Neuronal stem cell (in vitro differentiated cells): ENCODE data around the gene SYPL2.
A peak's percentile ranks its signal among the peaks of the same experiment; 100 is the strongest.

ENCODE experiments used
- DNase-seq: peaks from one replicate; pipeline ENCODE4 v3.0.0-alpha.2; 2013; ENCODE audit warnings: low spot score
- H2AFZ ChIP-seq: one replicate; pipeline ENCODE4 v1.6.1; 2013; ENCODE audit warnings: mild to moderate bottlenecking, low read length, inconsistent platforms
- H2AK5ac ChIP-seq: 2 replicates; pipeline ENCODE4 v1.6.1; 2013; ENCODE audit warnings: low read depth, mild to moderate bottlenecking, inconsistent platforms, low read length, moderate library complexity, mixed read lengths
- H2BK120ac ChIP-seq: 2 replicates; pipeline ENCODE4 v1.6.1; 2013; ENCODE audit warnings: low read depth, mild to moderate bottlenecking, inconsistent platforms, low read length, moderate library complexity, mixed read lengths
- H2BK12ac ChIP-seq: one replicate; pipeline ENCODE4 v1.6.1; 2013; ENCODE audit warnings: low read length, inconsistent platforms
- H2BK15ac ChIP-seq: 2 replicates; pipeline ENCODE4 v1.6.1; 2013; ENCODE audit warnings: mild to moderate bottlenecking, low read length, inconsistent platforms, mixed read lengths
- H2BK5ac ChIP-seq: one replicate; pipeline ENCODE4 v1.6.1; 2013; ENCODE audit warnings: inconsistent platforms, mild to moderate bottlenecking, low read length, moderate library complexity
- H3K14ac ChIP-seq: one replicate; pipeline ENCODE4 v1.6.1; 2013; ENCODE audit warnings: low read length, inconsistent platforms
- H3K18ac ChIP-seq: 2 replicates; pipeline ENCODE4 v1.6.1; 2013; ENCODE audit warnings: low read length, inconsistent platforms
- H3K23ac ChIP-seq: 2 replicates; pipeline ENCODE4 v1.6.1; 2013; ENCODE audit warnings: low read depth, mild to moderate bottlenecking, mixed read lengths, low read length, inconsistent platforms; ENCODE audit not compliant: poor library complexity
- H3K27ac ChIP-seq: replicated peaks from 3 replicates; pipeline ENCODE4 v1.5.1; 2013; ENCODE audit warnings: low read length, inconsistent platforms
- H3K27me3 ChIP-seq, 3 experiments: 2 replicates each; pipeline ENCODE4 v1.6.1; 2013; ENCODE audit warnings: low read length in 3 of 3, mild to moderate bottlenecking in 2 of 3, inconsistent platforms in 1 of 3, low read depth in 1 of 3, mixed read lengths in 1 of 3, moderate library complexity in 1 of 3; ENCODE audit not compliant: control insufficient read depth in 3 of 3, insufficient read depth in 3 of 3
- H3K36me3 ChIP-seq, 2 donors: replicated peaks in 1 of 2; 2 replicates each; pipeline ENCODE4 v1.6.1; 2013; ENCODE audit warnings: low read length in 2 of 2; ENCODE audit not compliant: control insufficient read depth in 2 of 2, insufficient read depth in 2 of 2
- H3K4ac ChIP-seq: 2 replicates; pipeline ENCODE4 v1.6.1; 2013; ENCODE audit warnings: inconsistent platforms, mild to moderate bottlenecking, low read length, moderate library complexity
- H3K4me1 ChIP-seq, 2 donors: 1 replicate in 1 of 2; 2 replicates in 1 of 2; pipeline ENCODE4 v1.6.1; 2013; ENCODE audit warnings: low read length in 2 of 2, low read depth in 1 of 2; ENCODE audit not compliant: control insufficient read depth in 2 of 2, insufficient read depth in 1 of 2
- H3K4me2 ChIP-seq: one replicate; pipeline ENCODE4 v1.6.1; 2013; ENCODE audit warnings: mild to moderate bottlenecking, low read length, inconsistent platforms; ENCODE audit not compliant: insufficient read depth, poor library complexity, severe bottlenecking
- H3K4me3 ChIP-seq, 2 donors: 2 replicates each; pipeline ENCODE4 v1.5.1; 2013; ENCODE audit warnings: low read length in 2 of 2, mild to moderate bottlenecking in 2 of 2, inconsistent platforms in 1 of 2, moderate library complexity in 1 of 2
- H3K79me1 ChIP-seq: one replicate; pipeline ENCODE4 v1.6.1; 2013; ENCODE audit warnings: low read depth, mild to moderate bottlenecking, inconsistent platforms, low read length, moderate library complexity
- H3K9ac ChIP-seq: one replicate; pipeline ENCODE4 v1.6.1; 2013; ENCODE audit warnings: mild to moderate bottlenecking, low read depth, low read length, inconsistent platforms; ENCODE audit not compliant: poor library complexity
- H3K9me3 ChIP-seq, 2 donors: replicated peaks in 1 of 2; 2 replicates each; pipeline versions ENCODE3 to v1.6.1; 2013; ENCODE audit warnings: low read length in 2 of 2, mild to moderate bottlenecking in 2 of 2, inconsistent platforms in 1 of 2, low read depth in 1 of 2, mixed read lengths in 1 of 2, moderate library complexity in 1 of 2; ENCODE audit not compliant: control insufficient read depth in 2 of 2, insufficient read depth in 1 of 2
- H4K8ac ChIP-seq: one replicate; pipeline ENCODE4 v1.6.1; 2013; ENCODE audit warnings: low read depth, mild to moderate bottlenecking, inconsistent platforms, low read length, moderate library complexity
- H4K91ac ChIP-seq: one replicate; pipeline ENCODE4 v1.6.1; 2013; ENCODE audit warnings: low read length, low read depth, mild to moderate bottlenecking, inconsistent platforms; ENCODE audit not compliant: poor library complexity
- WGBS, 2 donors: extraction: QIAGEN DNeasy Blood & Tissue Kit; methylation state at CpG; one replicate each; pipeline ENCODE4 v1.1.7; 2013; ENCODE audit warnings: missing lambda C conversion rate in 2 of 2, mixed read lengths in 1 of 2; ENCODE audit not compliant: insufficient read length in 2 of 2, insufficient replicate concordance in 1 of 2; ENCODE audit errors: extremely low coverage in 2 of 2; 5-methylcytosine and 5-hydroxymethylcytosine counted together

The SYPL2 gene

GRCh38 chr1:109434484-109434883, 31.9 kb upstream of the SYPL2 start:
- Histone ChIP-seq H3K4me2 (no peak overlapping the region), H2AFZ (no peak overlapping the region), H2BK5ac (no peak overlapping the region)

DNA sequence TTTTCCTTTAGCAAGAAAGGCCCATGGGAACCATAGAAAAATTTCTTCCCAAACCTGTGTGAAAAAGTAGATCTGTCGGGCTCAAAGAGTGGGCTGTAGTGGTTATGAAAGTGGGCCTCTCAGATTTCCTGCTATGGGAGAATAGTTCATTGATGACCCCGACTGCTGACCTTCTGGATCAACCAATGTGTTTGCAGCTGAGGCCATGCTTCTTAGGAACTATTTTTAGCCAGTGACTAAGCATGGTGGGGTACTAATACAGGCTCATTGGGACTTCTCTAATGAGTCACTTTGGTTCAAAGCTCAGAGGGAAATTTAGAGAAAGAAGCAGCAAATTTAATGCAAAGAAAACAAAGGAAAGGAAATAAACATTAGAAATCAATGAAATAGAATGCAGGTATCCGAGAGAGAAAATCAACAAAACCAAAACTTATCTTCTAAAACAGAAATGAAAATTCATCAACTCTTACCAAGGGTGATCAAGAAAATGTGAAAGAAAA, 27.5 kb upstream of the SYPL2 start:
- no peaks in the 10 kb centered on the region for H3K36me3 ChIP-seq
- H3K27me3 ChIP-seq, result peaks cover 0 to 12% (median 0%) of the 10 kb centered on the region in 3 experiments
- H3K18ac ChIP-seq, result no peak overlapping the region
- H3K9ac ChIP-seq, result no peak overlapping the region
- no peak overlapping the region for H3K27ac ChIP-seq
- DNase-seq, result no peak
- no peak overlapping the region for H2BK12ac ChIP-seq
- H2BK5ac ChIP-seq, result no peak overlapping the region
- H3K4me2 ChIP-seq, result no peak overlapping the region
- no peak overlapping the region for H2BK120ac ChIP-seq
- H3K4me1 ChIP-seq, result peaks cover 0 to 2% of the 10 kb centered on the region in 2 donors
- H2BK15ac ChIP-seq, result no peak overlapping the region
- no peak overlapping the region for H4K8ac ChIP-seq
- H3K79me1 ChIP-seq, result no peaks in the 10 kb centered on the region
- no CpG with 5 or more reads among the region's 3 CpGs for WGBS, 2 donors
- no peak overlapping the region for H3K23ac ChIP-seq
- H3K4ac ChIP-seq, result no peak overlapping the region
- H3K4me3 ChIP-seq, result no peak overlapping the region
- H3K14ac ChIP-seq, result no peak overlapping the region
- no peak overlapping the region for H2AK5ac ChIP-seq
- peak overlapping the region; percentile 31 for H2AFZ ChIP-seq
- no peak overlapping the region for H4K91ac ChIP-seq
- peaks cover 0 to 5% of the 10 kb centered on the region in 2 donors for H3K9me3 ChIP-seq

More at GRCh38 chr1:109434484-109434883, 31.9 kb upstream of the SYPL2 start:
- Histone ChIP-seq H2BK120ac (no peak overlapping the region), H4K91ac (no peak overlapping the region), H3K4ac (no peak overlapping the region), H3K4me3 (no peak overlapping the region), H3K18ac (no peak overlapping the region), H3K9me3 (peaks cover 0 to under 1% of the 10 kb centered on the region in 2 donors), H2BK15ac (no peak overlapping the region), H3K9ac (no peak overlapping the region), H4K8ac (no peak overlapping the region), H2AK5ac (no peak overlapping the region), H3K36me3 (no peaks in the 10 kb centered on the region), H3K14ac (no peak overlapping the region), H3K23ac (no peak overlapping the region), H3K79me1 (no peaks in the 10 kb centered on the region), H3K4me1 (peaks cover 0 to 2% of the 10 kb centered on the region in 2 donors), H3K27ac (no peak overlapping the region), H2BK12ac (no peak overlapping the region), H3K27me3 (no peaks in the 10 kb centered on the region)
- no CpG with 5 or more reads among the region's 1 CpG for WGBS, 2 donors
- no peak for DNase-seq

DNA sequence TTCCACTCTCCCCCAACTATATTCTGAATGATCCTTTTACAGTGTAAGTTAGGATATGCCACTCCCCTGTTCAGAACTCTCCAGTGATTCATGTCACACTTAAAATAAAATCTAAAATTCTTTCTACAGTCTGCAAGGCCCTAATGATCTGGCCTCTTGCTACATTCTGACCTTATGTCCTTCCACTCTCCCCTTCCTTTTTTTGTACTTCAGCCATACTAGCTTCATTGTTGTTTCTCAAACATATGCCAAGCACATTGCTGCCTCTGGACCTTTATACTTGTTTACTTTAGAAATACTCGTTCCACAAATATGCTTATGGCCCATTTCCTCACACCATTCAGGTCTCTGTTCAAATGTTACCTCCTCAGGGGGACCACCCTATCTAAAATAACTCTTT, 25.3 kb upstream of the SYPL2 start:
- peaks cover 0 to 29% (median 0%) of the 10 kb centered on the region in 3 experiments for H3K27me3 ChIP-seq
- no peak for DNase-seq

GRCh38 chr1:109443476-109443875, 22.9 kb upstream of the SYPL2 start:
- no peak for DNase-seq
- no peak overlapping the region for H3K4ac ChIP-seq
- H3K79me1 ChIP-seq, result no peaks in the 10 kb centered on the region
- no peak overlapping the region for H4K8ac ChIP-seq
- no peak overlapping the region for H3K9ac ChIP-seq
- no peak overlapping the region for H3K18ac ChIP-seq
- peaks cover 0 to 5% of the 10 kb centered on the region in 2 donors for H3K9me3 ChIP-seq
- no peak overlapping the region for H3K14ac ChIP-seq
- H2AFZ ChIP-seq, result no peak overlapping the region
- H2BK15ac ChIP-seq, result no peak overlapping the region
- H3K27me3 ChIP-seq, result peaks cover 0 to 36% (median 0%) of the 10 kb centered on the region in 3 experiments
- H3K23ac ChIP-seq, result no peak overlapping the region
- H2BK120ac ChIP-seq, result no peak overlapping the region
- no peak overlapping the region for H2AK5ac ChIP-seq
- no peak overlapping the region for H3K4me3 ChIP-seq
- no peak overlapping the region for H3K4me2 ChIP-seq
- no peak overlapping the region for H2BK5ac ChIP-seq
- H4K91ac ChIP-seq, result no peak overlapping the region
- WGBS, 2 donors, result no CpG with 5 or more reads among the region's 2 CpGs
- H3K4me1 ChIP-seq, result peaks cover 0 to 2% of the 10 kb centered on the region in 2 donors
- no peak overlapping the region for H2BK12ac ChIP-seq
- H3K27ac ChIP-seq, result no peak overlapping the region
- H3K36me3 ChIP-seq, result no peaks in the 10 kb centered on the region

More for the DNA sequence above, 25.3 kb upstream of the SYPL2 start:
- Histone ChIP-seq H4K8ac (no peak overlapping the region), H2AK5ac (no peak overlapping the region), H2BK15ac (no peak overlapping the region), H3K14ac (no peak overlapping the region), H3K9ac (no peak overlapping the region), H4K91ac (no peak overlapping the region), H2BK5ac (no peak overlapping the region), H3K79me1 (no peaks in the 10 kb centered on the region), H2BK120ac (no peak overlapping the region), H3K9me3 (peaks cover 0 to 5% of the 10 kb centered on the region in 2 donors), H3K4me2 (no peak overlapping the region), H3K4me3 (no peak overlapping the region), H3K27ac (no peak overlapping the region), H2AFZ (no peak overlapping the region), H3K4me1 (peaks cover 0 to 2% of the 10 kb centered on the region in 2 donors), H2BK12ac (no peak overlapping the region), H3K23ac (no peak overlapping the region), H3K36me3 (no peaks in the 10 kb centered on the region), H3K4ac (no peak overlapping the region), H3K18ac (no peak overlapping the region)
- no CpG with 5 or more reads among the region's 1 CpG for WGBS, 2 donors
